ENCODE results near the gene LRCH1.

GRCh38 chr13:46515803-46516202 lies 37.2 kb upstream of the LRCH1 start:
- TF ChIP-seq POLR2A (IDR thresholded peaks at IDR 0.05) (no peak), CTCF (IDR thresholded peaks at IDR 0.05) (no peak)
